GM19193 (cell line): ENCODE results near the gene ARSD.

Experiments used
- POLR2A ChIP-seq: IDR thresholded peaks from 4 replicates; pipeline ENCODE4 v1.6.1; 2011; ENCODE audit not compliant: insufficient read depth, insufficient read length; ENCODE audit errors: extremely low read depth

The ARSD gene

DNA sequence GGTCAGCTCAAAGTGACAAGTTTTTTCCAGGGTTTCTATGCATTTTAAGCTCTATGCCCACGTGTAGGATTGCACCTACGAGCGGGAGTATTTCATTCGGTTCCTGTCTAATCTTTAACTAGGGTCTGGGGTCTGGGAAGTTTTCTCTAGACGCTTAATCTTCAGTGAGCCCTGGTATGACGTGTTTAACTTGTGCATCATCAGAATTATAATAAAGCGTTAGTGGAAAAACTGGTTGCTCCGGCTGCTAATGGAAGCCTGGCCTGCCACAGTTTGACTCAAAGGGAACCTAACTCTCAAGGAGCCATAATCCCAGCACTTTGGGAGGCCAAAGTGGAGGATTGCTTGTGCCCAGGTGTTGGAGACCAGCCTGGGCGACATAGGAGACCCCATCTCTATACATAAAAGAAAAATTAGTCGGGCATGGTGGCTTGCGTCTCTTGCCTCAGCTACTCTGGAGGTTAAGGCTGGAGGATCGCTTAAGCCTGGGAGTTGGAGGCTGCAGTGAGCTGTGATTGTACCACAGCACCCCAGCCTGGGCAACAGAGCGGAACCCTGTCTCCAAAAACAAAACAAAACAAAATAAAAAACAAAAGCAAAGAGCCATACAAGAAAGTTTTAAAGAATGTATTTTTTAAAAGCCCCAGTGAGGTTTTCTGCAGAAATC lies 30.2 kb downstream of the ARSD start:
- TF ChIP-seq POLR2A, result no peak

GRCh38 chrX:2897311-2897689 lies 31.8 kb downstream of the ARSD start:
- no peak for TF ChIP-seq POLR2A

DNA sequence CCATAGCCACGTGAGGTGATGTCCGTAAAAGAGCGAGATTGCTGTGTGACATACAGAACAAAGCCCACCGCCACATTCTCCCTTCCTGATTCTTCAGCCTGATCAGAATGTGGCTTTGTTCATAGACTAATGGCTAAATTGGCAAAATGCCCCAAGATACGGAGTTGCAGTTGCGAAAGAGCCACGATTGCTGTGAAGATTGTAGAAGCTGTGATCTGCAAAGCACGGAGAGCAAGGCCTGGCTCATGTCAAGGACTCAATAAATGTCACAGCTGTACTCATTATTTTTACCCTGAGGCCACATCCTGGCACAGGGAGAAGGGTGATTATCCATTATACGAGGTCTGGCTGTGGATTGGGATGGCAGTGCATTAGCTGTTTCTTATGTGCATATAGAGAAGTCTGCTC lies 34.2 kb downstream of the ARSD start:
- TF ChIP-seq POLR2A, result no peak

- no peak for TF ChIP-seq POLR2A
Measured at GRCh38 chrX:2892816-2893215, 36.3 kb downstream of the ARSD start.

DNA sequence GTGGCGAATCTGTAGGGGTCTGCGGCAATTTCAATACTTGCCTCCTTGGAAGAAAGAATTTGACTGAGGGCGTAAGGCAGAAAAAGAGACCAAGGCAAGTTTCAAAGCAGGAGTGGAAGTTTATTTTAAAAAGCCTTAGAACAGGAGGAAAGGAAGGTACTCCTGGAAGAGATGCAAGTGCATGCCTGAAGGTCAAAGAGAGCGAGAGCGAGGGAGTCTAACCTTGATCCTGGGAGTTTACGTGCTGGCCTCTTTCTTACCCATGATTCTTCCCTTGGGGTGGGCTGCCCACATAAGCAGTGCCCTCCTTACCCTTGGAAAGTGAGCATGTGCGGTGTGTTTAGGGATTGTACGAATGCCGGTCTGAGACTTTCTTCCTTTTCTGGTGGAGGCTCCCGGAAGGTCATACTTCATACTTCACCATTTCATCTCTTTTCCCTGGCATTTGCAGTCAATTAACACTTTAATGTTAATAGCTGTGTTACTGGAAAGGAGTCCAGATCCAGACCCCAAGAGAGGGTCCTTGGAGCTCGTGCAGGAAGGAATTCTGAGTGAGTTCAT lies 40.0 kb downstream of the ARSD start:
- no peak for TF ChIP-seq POLR2A

GRCh38 chrX:2888309-2888708 lies 40.8 kb downstream of the ARSD start:
- no peak for TF ChIP-seq POLR2A

DNA sequence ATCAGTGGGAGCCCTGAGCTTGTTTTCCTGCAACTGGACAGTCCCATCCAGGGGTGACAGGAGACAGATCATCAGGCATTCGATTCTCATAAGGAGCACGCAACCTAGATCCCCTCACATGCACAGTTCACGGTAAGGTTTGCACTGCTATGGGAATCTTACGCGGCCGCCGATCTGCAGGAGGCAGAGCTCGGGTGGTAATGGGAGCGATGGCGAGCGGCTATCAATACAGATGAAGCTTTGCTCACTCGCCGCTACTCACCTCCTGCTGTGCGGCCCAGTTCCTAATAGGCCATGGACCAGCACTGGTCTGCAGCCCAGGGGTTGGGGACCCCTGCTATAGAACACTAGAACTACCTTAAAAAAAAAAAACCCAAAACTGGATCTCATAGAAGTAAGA lies 45.4 kb downstream of the ARSD start:
- no peak for TF ChIP-seq POLR2A

GRCh38 chrX:2879670-2880069 lies 49.5 kb downstream of the ARSD start:
- no peak for TF ChIP-seq POLR2A

DNA sequence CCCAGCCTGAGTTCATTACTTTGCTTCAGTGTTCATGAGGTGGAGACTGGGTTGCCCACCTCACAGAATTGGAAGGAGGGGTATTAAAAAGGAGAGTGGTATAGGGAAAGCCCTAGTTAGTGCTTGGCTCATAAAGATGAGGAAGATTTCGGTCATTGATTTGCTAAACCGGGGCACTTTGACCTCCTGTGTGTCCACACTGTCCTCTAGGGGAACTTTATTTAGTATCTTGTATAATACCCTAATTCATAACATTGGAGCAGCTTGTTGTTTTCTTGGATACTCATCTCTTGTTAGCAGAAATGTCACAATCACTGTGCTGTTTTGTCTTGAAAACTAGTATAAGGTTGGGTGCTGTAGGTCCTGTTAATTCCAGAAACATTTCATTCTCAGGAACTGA lies 50.6 kb downstream of the ARSD start:
- no peak for TF ChIP-seq POLR2A

GRCh38 chrX:2875798-2876399 lies 53.2 kb downstream of the ARSD start:
- TF ChIP-seq POLR2A, result no peak

GRCh38 chrX:2875136-2875481 lies 54.0 kb downstream of the ARSD start:
- TF ChIP-seq POLR2A, result no peak

DNA sequence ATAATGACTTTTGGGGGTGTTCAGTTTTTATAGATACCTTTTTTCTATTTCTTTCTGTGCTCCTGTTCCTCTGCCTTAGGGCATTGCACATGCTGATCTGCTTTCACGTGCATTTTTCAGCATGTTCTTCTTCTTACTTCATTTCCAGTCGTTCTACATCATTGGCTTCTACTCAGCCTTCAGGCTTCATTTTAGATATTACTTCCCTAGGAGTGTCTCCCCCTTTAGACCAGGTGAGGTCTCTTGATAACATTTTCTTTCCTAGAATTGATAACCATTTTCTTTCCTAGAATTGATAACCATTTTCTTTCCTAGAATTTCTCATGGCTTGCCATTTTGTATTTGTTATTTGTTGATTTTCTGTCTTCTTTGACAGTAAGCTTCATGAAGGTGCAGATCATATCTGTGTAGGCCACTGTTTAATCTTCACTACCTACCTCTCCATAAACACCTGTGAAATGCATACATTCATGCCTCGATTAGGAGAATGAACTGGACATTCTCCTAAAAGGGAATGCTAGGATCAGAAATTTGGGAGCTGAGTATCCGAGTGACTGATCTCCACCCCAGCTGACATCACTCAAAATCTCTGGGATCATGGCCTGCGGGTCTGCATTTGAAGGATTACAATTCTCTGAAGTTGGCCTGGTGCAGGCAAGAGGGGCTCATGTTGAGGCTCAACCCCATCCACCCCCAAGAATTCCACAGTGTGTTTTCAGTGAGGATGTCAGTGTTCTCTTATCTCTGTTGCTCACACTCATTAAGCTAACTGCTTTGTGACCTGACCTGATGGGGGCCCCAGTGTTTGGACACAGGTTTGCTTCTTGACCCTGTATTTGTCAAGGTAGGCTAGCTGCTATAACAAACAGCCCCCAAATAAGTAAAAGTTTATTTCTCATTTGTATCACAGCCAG lies 54.7 kb downstream of the ARSD start:
- TF ChIP-seq POLR2A, result no peak

GRCh38 chrX:2872671-2873277 lies 56.4 kb downstream of the ARSD start:
- TF ChIP-seq POLR2A, result no peak

- TF ChIP-seq POLR2A, result no peak
Measured at GRCh38 chrX:2871831-2872230, 57.3 kb downstream of the ARSD start.

DNA sequence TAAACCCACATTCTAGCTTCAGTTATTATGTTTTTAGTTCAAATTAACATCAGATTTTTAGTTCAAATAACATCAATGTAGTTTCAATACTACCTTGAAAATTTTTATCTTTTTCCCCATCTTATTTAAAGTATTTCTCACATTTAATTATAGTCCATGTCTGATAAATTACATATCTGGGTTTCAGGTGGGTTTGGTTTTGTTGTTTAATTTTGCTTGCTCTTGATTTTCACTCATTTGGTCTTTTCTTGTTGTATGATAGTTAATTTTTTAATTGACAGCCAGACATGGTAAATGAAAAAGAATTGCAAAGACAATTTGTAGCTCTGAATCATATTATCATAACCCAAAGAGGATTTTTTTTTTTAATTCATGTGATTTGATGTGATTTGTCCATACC lies 58.5 kb downstream of the ARSD start:
- TF ChIP-seq POLR2A, result no peak
